Measurements from ENCODE around the gene WIPF3. TPM values are rescaled to one million over a fixed set of nuclear protein-coding genes. Genes with fewer than 3 reads are reported as not detected.

WIPF3 gene
- total and polyA plus RNA-seq, 8 donors, result 0.50 to 1.7 (median 1.0) TPM; not detected in 1

DNA sequence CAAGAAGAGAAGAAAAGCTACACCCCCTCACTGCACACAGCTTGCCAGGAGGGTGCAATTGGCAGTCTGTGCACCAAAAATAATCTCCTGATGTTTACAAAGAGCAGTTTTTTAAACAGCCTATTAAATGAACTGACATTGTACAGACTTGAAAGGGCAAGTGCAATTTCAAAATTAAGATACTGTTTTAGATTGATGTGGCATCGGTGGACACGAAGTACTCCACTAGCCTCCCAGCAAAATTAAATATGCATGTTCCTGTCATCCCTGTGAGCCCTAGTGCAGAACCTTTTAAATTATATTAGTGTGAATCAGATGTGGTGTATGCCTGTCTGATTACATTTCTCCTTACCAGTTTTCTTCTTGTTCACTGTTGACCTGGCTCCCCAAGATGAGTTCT is 87.9 kb downstream of the WIPF3 start:
- Histone ChIP-seq H3K27ac (no peak overlapping the region), H3K4me1 (no peaks in the 10 kb centered on the region), H3K9me3 (peaks cover 0 to 4% of the 10 kb centered on the region in 2 donors), H3K27me3 (no peaks in the 10 kb centered on the region), H3K4me3 (no peak overlapping the region), H3K36me3 (no peaks in the 10 kb centered on the region)
- DNase-seq (no peak), ATAC-seq (no peak)
- intact Hi-C loops (cut with DNase I), result no loop called here
- TF ChIP-seq, protein P1, sequence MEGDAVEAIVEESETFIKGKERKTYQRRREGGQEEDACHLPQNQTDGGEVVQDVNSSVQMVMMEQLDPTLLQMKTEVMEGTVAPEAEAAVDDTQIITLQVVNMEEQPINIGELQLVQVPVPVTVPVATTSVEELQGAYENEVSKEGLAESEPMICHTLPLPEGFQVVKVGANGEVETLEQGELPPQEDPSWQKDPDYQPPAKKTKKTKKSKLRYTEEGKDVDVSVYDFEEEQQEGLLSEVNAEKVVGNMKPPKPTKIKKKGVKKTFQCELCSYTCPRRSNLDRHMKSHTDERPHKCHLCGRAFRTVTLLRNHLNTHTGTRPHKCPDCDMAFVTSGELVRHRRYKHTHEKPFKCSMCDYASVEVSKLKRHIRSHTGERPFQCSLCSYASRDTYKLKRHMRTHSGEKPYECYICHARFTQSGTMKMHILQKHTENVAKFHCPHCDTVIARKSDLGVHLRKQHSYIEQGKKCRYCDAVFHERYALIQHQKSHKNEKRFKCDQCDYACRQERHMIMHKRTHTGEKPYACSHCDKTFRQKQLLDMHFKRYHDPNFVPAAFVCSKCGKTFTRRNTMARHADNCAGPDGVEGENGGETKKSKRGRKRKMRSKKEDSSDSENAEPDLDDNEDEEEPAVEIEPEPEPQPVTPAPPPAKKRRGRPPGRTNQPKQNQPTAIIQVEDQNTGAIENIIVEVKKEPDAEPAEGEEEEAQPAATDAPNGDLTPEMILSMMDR (IDR thresholded peaks at IDR 0.05), result no peak

DNA sequence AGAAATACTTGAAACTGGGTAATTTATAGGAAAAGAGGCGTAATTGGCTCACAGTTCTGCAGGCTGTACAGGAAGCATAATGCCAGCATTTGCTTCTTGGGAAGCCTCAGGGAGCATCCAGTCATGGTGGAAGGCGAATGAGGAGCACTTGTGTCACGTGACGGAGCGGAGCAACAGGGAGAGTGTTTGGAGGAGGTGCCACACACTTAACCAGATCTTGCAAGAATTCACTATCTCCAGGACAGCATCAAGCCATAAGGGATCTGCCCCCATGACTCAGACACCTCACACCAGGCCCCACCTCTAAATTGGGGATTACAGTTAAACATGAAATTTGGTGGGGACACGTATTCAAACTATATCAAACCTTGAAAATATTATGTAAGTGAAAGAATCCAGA is 89.3 kb downstream of the WIPF3 start:
- DNase-seq (no peak), ATAC-seq (no peak)
- H3K4me3 ChIP-seq, result no peak overlapping the region
- no peaks in the 10 kb centered on the region for H3K4me1 ChIP-seq
- H3K27ac ChIP-seq, result no peak overlapping the region
- H3K9me3 ChIP-seq, result peaks cover 0 to 4% of the 10 kb centered on the region in 2 donors
- intact Hi-C loops (cut with DNase I), result no loop called here
- H3K36me3 ChIP-seq, result no peaks in the 10 kb centered on the region
- TF ChIP-seq, protein P1 (IDR thresholded peaks at IDR 0.05), result no peak
- H3K27me3 ChIP-seq, result no peaks in the 10 kb centered on the region

DNA sequence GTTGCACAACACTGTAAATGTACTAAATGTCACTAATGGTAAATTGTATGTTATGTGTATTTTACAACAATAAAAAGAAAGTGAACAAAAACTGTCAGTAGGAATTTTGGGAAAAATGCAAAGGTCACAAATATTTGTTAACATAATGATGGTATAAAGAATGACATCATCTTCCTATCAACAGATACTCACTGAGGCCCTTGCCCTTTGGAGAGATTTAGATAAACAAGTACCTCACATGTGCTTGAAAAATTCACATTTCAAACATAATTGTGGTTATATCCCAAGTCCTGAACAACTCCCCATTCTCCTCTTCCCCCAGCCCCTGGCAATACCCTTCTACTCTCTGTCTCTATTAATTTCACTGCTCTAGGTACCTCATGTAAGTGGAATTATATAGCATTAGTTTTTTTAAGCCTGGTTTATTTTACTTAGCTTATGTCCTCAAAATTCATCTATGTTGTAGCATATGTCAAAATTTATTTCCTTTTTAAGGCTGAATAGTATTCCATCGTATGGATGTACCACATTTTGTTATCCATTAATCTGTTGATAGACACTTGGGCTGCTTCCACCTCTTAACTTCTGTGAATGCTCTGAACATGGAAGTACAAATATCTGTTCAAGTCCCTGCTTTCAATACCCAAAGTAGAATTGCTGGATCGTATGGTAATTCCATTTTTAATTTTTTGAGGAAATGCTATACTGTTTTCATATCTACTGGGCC is 90.5 kb downstream of the WIPF3 start:
- no peak overlapping the region for H3K4me3 ChIP-seq
- H3K36me3 ChIP-seq, result no peaks in the 10 kb centered on the region
- TF ChIP-seq, protein P1 (IDR thresholded peaks at IDR 0.05), result no peak
- intact Hi-C loops (cut with DNase I), result no loop called here
- DNase-seq (no peak), ATAC-seq (no peak)
- no peaks in the 10 kb centered on the region for H3K27me3 ChIP-seq
- peaks cover 0 to 4% of the 10 kb centered on the region in 2 donors for H3K9me3 ChIP-seq
- H3K4me1 ChIP-seq, result no peaks in the 10 kb centered on the region
- no peak overlapping the region for H3K27ac ChIP-seq

DNA sequence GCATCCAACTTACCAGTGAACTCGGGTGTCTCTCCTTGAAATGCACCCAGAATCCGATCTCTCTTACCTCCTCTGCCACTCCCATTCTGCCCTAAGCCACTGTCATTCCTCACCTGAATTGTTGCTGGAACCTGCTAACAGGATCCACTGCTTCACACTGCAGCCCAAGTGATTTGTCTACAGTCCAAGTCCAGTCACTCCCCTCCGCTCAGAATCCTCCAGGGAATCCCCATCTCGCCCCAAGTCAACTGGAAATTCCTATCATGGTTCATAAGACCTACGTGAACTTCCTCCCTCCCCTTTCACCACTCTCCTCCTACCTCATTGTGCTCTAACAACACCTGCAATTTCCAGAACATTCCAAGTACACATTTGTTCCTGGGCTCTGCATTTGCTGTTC is 92.0 kb downstream of the WIPF3 start:
- H3K4me1 ChIP-seq, result no peaks in the 10 kb centered on the region
- no peak overlapping the region for H3K27ac ChIP-seq
- peaks cover 0 to 4% of the 10 kb centered on the region in 2 donors for H3K9me3 ChIP-seq
- no peak overlapping the region for H3K4me3 ChIP-seq
- no peaks in the 10 kb centered on the region for H3K36me3 ChIP-seq
- no peaks in the 10 kb centered on the region for H3K27me3 ChIP-seq
- no peak for ATAC-seq
- TF ChIP-seq, protein P1 (IDR thresholded peaks at IDR 0.05), result no peak
- intact Hi-C loops (cut with DNase I), result no loop called here
- DNase-seq, result no peak

DNA sequence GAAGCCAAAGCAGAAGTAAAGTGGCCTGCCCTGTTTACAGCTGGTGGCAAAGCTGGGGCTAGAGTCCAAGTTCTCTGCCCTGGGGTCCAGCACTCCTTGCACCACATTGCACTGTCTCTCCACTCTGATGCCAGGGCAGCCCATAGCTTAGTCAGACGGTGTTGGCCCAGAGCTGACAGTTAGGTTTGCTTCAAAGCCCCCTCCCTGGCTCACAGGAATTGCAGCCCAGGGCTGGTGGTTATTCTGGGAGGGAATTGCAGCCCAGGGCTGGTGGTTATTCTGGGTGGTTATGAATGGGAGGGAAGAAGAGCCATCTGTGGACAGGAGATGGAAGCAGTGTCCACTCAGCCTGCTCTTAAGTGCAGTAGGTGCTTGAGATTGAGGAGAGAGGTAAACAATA is 94.4 kb downstream of the WIPF3 start:
- Histone ChIP-seq H3K4me1 (no peaks in the 10 kb centered on the region), H3K27ac (no peak overlapping the region), H3K36me3 (no peaks in the 10 kb centered on the region), H3K4me3 (no peak overlapping the region), H3K9me3 (peaks cover 0 to 10% of the 10 kb centered on the region in 2 donors), H3K27me3 (no peaks in the 10 kb centered on the region)
- intact Hi-C loops (cut with DNase I), result no loop called here
- DNase-seq, result no peak
- TF ChIP-seq, protein P1 (IDR thresholded peaks at IDR 0.05), result no peak
- ATAC-seq, result no peak
